ENCODE measurements around the gene AKT1S1. TPM values are rescaled to one million over a fixed set of nuclear protein-coding genes. Genes with fewer than 3 reads are reported as not detected.

Gene AKT1S1
- total RNA-seq, 1 donor from 2014 or later, result 48.2 TPM

DNA sequence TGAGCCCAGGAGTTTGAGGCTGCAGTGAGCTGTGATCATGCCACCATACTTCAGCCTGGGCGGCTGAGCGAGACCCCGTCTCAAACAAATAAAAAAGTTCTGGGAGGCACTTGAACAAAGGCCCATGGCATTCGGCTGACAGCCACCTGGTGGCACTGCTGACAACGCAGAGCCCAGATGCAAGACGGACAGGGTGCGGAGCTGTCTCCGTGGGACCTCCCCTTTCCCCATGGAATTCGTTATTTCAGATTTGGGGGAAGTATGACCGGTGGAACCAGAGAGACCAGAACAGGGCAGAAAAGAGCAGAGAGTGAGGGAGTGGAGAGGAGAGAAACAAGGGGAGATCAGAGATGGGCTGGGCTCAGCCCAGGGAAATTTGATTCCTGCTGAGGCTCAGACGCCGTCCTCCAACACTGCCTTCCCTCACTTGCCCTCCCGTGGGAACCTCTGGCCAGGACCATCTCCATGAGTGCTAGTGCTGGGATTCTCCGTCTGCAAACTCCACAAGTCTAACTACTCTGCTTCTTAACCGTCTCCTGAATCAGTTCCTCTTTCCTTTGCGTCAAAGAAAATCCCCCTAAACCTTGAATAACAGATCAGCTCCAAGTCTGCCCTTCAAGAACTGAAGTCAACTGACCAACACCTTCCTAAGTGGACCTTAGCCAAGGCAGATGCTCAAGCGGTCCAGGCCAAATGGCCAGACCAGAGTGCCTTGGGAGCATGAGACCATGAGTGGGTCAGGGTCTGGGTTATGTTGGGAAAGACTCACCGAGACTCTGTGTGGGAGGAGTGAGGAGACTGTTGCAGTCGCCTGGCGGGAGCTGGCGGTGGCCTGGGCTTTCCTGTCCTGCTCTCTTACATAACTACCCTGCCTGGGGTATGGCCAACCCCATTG, 39.9 kb upstream of the AKT1S1 start:
- DNase-seq (ENCODE audit: low spot score), result no peak
- peak overlapping the region; percentile 80 for H3K4me3 Mint-ChIP-seq (ENCODE audit: unreplicated experiment)

DNA sequence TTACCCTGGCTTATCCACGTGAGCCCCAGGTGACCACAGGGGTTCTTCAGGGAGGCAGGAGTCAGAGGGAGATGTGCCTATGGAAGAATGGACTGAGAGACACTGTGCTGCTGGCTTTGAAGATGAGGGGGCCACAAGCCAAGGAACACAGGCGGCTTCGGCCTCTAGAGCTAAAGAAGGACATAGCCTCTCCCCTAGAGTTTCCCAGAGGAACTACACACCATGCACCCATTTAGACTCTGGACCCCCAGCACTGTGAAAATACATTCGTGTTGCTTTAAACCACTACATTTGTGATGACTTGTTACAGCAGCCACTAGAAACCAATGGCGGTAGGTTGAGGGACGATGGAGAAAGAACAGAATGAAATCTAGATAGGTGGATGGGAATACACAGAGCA, 38.1 kb upstream of the AKT1S1 start:
- Mint-ChIP-seq H3K27ac (ENCODE audit: unreplicated experiment) (no peak overlapping the region), H3K9me3 (ENCODE audit: unreplicated experiment) (no peaks in the 10 kb centered on the region), H3K4me3 (ENCODE audit: unreplicated experiment) (peak overlapping the region; percentile 89), H3K4me1 (ENCODE audit: unreplicated experiment) (peaks cover 17% of the 10 kb centered on the region), H3K36me3 (ENCODE audit: low read depth, unreplicated experiment) (peaks cover 47% of the 10 kb centered on the region), H3K27me3 (ENCODE audit: unreplicated experiment) (peaks cover 9% of the 10 kb centered on the region)
- no peak for DNase-seq (ENCODE audit: low spot score)
- TF ChIP-seq, protein P1, sequence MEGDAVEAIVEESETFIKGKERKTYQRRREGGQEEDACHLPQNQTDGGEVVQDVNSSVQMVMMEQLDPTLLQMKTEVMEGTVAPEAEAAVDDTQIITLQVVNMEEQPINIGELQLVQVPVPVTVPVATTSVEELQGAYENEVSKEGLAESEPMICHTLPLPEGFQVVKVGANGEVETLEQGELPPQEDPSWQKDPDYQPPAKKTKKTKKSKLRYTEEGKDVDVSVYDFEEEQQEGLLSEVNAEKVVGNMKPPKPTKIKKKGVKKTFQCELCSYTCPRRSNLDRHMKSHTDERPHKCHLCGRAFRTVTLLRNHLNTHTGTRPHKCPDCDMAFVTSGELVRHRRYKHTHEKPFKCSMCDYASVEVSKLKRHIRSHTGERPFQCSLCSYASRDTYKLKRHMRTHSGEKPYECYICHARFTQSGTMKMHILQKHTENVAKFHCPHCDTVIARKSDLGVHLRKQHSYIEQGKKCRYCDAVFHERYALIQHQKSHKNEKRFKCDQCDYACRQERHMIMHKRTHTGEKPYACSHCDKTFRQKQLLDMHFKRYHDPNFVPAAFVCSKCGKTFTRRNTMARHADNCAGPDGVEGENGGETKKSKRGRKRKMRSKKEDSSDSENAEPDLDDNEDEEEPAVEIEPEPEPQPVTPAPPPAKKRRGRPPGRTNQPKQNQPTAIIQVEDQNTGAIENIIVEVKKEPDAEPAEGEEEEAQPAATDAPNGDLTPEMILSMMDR (IDR thresholded peaks at IDR 0.05; ENCODE audit: unreplicated experiment), result peak; percentile 44

More for the DNA sequence above, 39.9 kb upstream of the AKT1S1 start:
- Mint-ChIP-seq H3K27me3 (ENCODE audit: unreplicated experiment) (peaks cover 15% of the 10 kb centered on the region), H3K36me3 (ENCODE audit: low read depth, unreplicated experiment) (peaks cover 49% of the 10 kb centered on the region), H3K4me1 (ENCODE audit: unreplicated experiment) (peaks cover 3% of the 10 kb centered on the region), H3K27ac (ENCODE audit: unreplicated experiment) (no peak overlapping the region), H3K9me3 (ENCODE audit: unreplicated experiment) (no peaks in the 10 kb centered on the region)
- TF ChIP-seq, protein P1 (IDR thresholded peaks at IDR 0.05; ENCODE audit: unreplicated experiment), result no peak

DNA sequence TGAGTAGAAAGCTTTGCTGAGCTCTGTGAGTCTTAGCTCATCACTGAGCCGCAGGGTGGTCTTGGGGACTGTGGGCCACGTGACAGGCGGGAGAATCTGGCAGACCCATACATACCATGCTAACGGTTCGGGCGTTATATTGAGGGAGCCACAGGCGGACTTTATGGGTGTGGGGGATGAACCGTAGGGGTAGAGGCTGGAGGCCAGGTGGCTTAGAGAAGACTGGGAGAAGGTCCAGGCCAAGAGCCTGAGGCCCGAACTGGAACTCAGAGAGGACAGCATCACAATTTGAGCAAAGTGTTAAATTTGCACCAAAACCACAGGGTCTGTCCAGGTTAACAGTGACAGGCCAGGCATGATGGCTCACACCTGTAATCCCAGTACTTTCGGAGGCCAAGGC, 36.6 kb upstream of the AKT1S1 start:
- Mint-ChIP-seq H3K27me3 (ENCODE audit: unreplicated experiment) (peaks cover 11% of the 10 kb centered on the region), H3K4me3 (ENCODE audit: unreplicated experiment) (peak overlapping the region; percentile 42), H3K4me1 (ENCODE audit: unreplicated experiment) (peaks cover 19% of the 10 kb centered on the region), H3K9me3 (ENCODE audit: unreplicated experiment) (no peaks in the 10 kb centered on the region), H3K36me3 (ENCODE audit: low read depth, unreplicated experiment) (peaks cover 42% of the 10 kb centered on the region), H3K27ac (ENCODE audit: unreplicated experiment) (no peak overlapping the region)
- DNase-seq (ENCODE audit: low spot score), result no peak
- TF ChIP-seq, protein P1 (IDR thresholded peaks at IDR 0.05; ENCODE audit: unreplicated experiment), result no peak

DNA sequence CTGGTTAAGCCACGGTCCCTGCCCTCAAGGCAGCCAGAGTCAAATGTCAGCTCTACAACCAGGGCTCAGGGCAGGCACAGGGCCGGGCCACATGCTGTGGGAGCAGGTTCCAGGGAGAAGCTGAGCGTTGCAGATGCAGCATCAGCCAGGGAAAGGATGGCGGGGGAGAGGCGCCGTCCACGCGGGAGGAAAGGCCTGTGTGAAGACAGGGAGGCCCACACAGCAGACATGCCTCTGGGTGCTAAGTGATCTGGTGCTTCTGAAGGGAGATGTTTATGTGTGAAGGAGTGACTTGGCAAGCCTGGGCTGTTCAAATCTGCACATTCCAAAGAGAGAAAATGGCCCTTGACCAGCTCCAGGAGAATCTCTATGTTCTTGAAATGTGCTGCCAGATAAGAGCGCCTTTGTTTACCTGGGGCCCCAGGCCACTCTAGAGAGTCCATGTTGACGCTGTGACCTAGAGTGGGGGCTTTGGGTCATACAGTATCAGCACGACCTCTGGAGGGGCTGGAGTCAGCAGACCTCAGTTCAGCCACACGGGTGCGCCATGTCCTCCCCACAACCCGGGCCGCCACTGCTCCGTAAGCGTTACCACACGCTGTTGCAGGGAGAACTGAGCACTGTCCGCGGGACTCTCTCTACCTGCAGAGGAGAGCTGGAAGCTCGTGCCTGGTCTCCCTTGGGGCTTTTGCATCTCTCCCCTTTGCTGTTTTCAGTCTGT, 36.0 kb upstream of the AKT1S1 start:
- no peak for DNase-seq (ENCODE audit: low spot score)
- Mint-ChIP-seq H3K4me3 (ENCODE audit: unreplicated experiment) (peak overlapping the region; percentile 42), H3K27me3 (ENCODE audit: unreplicated experiment) (peaks cover 14% of the 10 kb centered on the region), H3K36me3 (ENCODE audit: low read depth, unreplicated experiment) (peaks cover 46% of the 10 kb centered on the region), H3K4me1 (ENCODE audit: unreplicated experiment) (peaks cover 19% of the 10 kb centered on the region), H3K9me3 (ENCODE audit: unreplicated experiment) (no peaks in the 10 kb centered on the region), H3K27ac (ENCODE audit: unreplicated experiment) (peak overlapping the region; percentile 78)
- TF ChIP-seq, protein P1 (IDR thresholded peaks at IDR 0.05; ENCODE audit: unreplicated experiment), result no peak
